Neural progenitor cell (in vitro differentiated cells): ENCODE data around the gene B3GNT4.

Experiments used
- EZH2 ChIP-seq: fragments of 200-600 bp; sonication (generic); IDR thresholded peaks from 2 replicates; pipeline ENCODE4 v1.6.1; 2017; ENCODE audit warnings: antibody characterized with exemption, mild to moderate bottlenecking, moderate library complexity
- TF ChIP-seq, protein P1 (sequence below): fragments of 200-600 bp; sonication (generic); IDR thresholded peaks from 2 replicates; pipeline ENCODE4 v1.5.1; 2017; ENCODE audit warnings: antibody characterized with exemption, mild to moderate bottlenecking

DNA sequence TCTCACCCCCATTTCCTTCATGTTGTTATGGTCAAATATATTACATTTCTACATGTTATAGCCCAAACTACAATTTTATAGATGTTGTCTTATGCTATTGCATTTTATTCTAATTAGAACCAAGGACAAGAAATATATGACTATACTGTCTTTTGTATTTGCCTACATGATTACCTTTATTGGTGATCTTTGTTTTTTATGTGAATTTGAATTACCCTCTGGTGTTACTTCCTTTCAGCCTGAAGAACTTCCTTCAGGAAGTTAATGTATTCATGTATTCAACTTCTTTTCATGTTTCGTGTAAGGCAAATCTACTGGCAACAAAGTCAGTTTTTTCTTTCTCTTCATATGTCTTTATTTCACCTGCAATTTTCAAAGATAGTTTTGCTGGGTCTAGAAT lies 8.7 kb upstream of the B3GNT4 start:
- TF ChIP-seq, protein P1, sequence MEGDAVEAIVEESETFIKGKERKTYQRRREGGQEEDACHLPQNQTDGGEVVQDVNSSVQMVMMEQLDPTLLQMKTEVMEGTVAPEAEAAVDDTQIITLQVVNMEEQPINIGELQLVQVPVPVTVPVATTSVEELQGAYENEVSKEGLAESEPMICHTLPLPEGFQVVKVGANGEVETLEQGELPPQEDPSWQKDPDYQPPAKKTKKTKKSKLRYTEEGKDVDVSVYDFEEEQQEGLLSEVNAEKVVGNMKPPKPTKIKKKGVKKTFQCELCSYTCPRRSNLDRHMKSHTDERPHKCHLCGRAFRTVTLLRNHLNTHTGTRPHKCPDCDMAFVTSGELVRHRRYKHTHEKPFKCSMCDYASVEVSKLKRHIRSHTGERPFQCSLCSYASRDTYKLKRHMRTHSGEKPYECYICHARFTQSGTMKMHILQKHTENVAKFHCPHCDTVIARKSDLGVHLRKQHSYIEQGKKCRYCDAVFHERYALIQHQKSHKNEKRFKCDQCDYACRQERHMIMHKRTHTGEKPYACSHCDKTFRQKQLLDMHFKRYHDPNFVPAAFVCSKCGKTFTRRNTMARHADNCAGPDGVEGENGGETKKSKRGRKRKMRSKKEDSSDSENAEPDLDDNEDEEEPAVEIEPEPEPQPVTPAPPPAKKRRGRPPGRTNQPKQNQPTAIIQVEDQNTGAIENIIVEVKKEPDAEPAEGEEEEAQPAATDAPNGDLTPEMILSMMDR: no peak
- no peak for TF ChIP-seq EZH2
